Measurements from ENCODE around the gene DAB1.

Gene DAB1

DNA sequence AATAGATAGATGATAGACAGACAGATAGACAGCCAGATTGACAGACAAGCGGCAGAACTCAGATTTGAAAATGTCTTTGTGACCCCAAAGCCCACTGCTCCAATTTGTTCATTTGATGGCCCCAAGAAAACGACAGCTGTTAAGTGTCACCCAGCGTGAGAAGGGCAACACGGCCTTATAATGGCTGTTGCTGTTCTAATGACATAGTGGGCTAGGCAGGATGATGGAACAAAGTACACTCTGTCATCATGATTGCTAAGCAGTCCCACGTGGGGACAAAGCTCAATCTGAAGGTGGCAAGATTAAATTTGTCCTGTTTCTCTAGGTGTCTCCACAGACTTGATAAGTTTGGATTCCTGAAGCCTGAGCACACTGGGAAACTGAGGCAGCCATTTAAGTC, 112.9 kb downstream of the DAB1 start:
- H3K79me2 ChIP-seq: no peaks in the 10 kb centered on the region
- no peak overlapping the region for H3K4me3 ChIP-seq (ENCODE audit: low read depth, low read length)
- H3K9me3 ChIP-seq (ENCODE audit: control insufficient read depth, low read length): no peaks in the 10 kb centered on the region
- TF ChIP-seq, protein P1, sequence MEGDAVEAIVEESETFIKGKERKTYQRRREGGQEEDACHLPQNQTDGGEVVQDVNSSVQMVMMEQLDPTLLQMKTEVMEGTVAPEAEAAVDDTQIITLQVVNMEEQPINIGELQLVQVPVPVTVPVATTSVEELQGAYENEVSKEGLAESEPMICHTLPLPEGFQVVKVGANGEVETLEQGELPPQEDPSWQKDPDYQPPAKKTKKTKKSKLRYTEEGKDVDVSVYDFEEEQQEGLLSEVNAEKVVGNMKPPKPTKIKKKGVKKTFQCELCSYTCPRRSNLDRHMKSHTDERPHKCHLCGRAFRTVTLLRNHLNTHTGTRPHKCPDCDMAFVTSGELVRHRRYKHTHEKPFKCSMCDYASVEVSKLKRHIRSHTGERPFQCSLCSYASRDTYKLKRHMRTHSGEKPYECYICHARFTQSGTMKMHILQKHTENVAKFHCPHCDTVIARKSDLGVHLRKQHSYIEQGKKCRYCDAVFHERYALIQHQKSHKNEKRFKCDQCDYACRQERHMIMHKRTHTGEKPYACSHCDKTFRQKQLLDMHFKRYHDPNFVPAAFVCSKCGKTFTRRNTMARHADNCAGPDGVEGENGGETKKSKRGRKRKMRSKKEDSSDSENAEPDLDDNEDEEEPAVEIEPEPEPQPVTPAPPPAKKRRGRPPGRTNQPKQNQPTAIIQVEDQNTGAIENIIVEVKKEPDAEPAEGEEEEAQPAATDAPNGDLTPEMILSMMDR (IDR thresholded peaks at IDR 0.05): no peak
- no peak overlapping the region for H2AFZ ChIP-seq
- H3K4me1 ChIP-seq: no peaks in the 10 kb centered on the region
- no peak overlapping the region for H3K9ac ChIP-seq
- H3K4me2 ChIP-seq (ENCODE audit: low read length): no peak overlapping the region
- H3K36me3 ChIP-seq (ENCODE audit: control insufficient read depth, insufficient read depth, low read length): no peaks in the 10 kb centered on the region
- H3K27me3 ChIP-seq (ENCODE audit: control insufficient read depth, insufficient read depth, low read length): no peaks in the 10 kb centered on the region
- H3K27ac ChIP-seq: no peak overlapping the region

DNA sequence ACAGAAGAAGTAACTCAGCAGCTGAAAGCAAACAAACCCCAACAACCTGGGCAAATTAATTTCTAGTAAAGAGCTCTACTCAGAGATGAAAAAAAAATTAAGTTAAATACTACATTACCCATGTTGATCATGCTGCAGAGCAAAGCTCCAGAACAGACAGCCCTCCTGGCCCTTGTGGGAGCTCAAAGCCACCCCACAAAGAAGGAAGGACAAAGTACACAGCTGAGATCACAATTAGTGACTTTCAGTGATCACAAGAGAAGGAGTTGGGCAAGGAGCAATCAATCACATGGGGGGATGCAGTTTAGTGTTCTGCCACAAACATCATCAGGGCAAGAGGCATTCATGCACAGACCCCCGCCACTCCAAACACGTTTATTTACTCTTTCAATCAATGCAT, 114.2 kb downstream of the DAB1 start:
- Histone ChIP-seq H2AFZ (no peak overlapping the region), H3K27me3 (ENCODE audit: control insufficient read depth, insufficient read depth, low read length) (no peaks in the 10 kb centered on the region), H3K4me2 (ENCODE audit: low read length) (no peak overlapping the region), H3K79me2 (no peaks in the 10 kb centered on the region), H3K36me3 (ENCODE audit: control insufficient read depth, insufficient read depth, low read length) (no peaks in the 10 kb centered on the region), H3K4me3 (ENCODE audit: low read depth, low read length) (no peak overlapping the region), H3K4me1 (no peaks in the 10 kb centered on the region), H3K9me3 (ENCODE audit: control insufficient read depth, low read length) (no peaks in the 10 kb centered on the region), H3K27ac (no peak overlapping the region), H3K9ac (no peak overlapping the region)
- TF ChIP-seq, protein P1 (IDR thresholded peaks at IDR 0.05): no peak

DNA sequence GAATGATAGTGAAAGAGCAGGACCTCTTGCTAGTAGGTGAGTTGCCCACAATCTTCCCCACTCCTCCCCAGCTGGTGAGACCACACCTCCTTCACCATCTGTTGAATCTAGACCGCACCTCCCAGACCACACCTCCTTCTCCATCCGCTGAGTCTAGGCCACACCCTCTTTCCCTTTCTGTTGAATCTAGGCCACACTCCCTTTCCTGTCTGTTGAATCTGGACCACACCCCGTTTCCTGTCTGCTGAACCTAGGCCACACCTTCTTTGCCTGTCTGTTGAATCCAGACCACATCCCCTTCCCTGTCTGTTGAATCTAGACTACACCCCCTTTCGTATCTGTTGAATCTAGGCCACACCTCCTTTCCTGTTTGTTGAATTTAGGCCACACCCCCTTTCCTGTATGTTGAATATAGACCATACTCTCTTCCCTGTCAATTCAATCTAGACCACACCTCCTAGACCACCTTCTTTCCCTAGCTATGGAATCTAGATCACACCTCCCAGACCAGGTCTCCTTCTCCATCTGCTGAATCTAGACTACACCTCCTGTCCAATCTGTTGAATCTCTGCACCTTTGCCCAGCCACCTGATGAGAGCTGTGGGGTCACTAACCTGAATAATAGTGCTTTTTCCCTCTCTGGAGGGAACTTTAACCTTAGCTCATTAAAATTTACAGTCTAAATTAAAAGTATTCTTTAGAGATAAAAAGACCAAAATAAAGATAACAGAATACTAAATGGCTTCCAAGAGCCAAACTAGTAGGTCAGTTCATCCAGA, 116.3 kb downstream of the DAB1 start:
- no peak overlapping the region for H3K4me3 ChIP-seq (ENCODE audit: low read depth, low read length)
- TF ChIP-seq, protein P1 (IDR thresholded peaks at IDR 0.05): no peak
- H3K27ac ChIP-seq: no peak overlapping the region

DNA sequence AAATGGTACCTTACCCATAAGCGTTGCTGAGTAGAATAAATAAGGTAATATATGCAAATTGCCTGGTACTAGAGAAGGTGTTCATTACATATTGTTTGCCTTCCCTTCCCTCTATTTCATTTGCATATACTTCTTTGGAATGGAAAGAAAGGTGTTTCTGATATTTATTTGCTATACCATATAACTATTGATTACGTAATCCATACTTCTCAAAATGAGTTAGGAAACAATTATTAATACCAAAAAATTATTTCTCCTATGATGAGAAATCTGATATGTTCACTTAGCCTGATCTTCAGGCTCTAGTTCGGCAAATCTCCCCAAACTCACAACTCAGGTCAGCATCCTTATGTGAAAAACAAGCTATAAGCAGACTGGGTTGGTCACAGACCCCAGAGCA, 119.3 kb downstream of the DAB1 start:
- Histone ChIP-seq H3K79me2 (no peaks in the 10 kb centered on the region), H2AFZ (no peak overlapping the region), H3K4me1 (no peaks in the 10 kb centered on the region), H3K27ac (no peak overlapping the region), H3K9me3 (ENCODE audit: control insufficient read depth, low read length) (no peaks in the 10 kb centered on the region), H3K36me3 (ENCODE audit: control insufficient read depth, insufficient read depth, low read length) (no peaks in the 10 kb centered on the region), H3K27me3 (ENCODE audit: control insufficient read depth, insufficient read depth, low read length) (no peaks in the 10 kb centered on the region), H3K4me2 (ENCODE audit: low read length) (no peak overlapping the region), H3K9ac (no peak overlapping the region), H3K4me3 (ENCODE audit: low read depth, low read length) (no peak overlapping the region)
- TF ChIP-seq, protein P1 (IDR thresholded peaks at IDR 0.05): no peak

More for the DNA sequence above, 116.3 kb downstream of the DAB1 start:
- Histone ChIP-seq H3K79me2 (no peaks in the 10 kb centered on the region), H3K4me1 (no peaks in the 10 kb centered on the region), H3K9me3 (ENCODE audit: control insufficient read depth, low read length) (no peaks in the 10 kb centered on the region), H3K36me3 (ENCODE audit: control insufficient read depth, insufficient read depth, low read length) (no peaks in the 10 kb centered on the region), H2AFZ (no peak overlapping the region), H3K4me2 (ENCODE audit: low read length) (no peak overlapping the region), H3K27me3 (ENCODE audit: control insufficient read depth, insufficient read depth, low read length) (no peaks in the 10 kb centered on the region), H3K9ac (no peak overlapping the region)
